ENCODE results near the gene EML4.
A peak's percentile ranks its signal among the peaks of the same experiment; 100 is the strongest.

EML4 gene

DNA sequence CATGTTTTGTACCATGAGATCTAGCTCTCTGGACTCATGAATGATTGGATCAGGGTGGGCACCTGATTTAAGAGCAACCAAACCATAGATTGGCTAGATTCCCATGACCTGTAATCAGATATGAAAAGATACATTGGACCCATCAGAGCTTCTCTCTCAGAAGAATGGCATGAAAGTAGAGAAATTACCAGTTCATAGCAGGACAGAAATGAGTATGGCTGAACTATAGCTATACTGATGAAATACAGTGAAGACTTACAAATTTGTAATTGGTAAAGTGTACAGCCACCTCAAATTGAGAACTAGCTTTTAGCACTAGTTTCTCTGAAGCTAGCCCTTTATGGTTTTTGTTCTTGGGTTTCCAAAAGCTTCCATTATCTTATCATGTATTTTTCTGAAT is 19.0 kb upstream of the EML4 start:
- Mint-ChIP-seq H3K36me3 (peaks cover 18 to 37% of the 10 kb centered on the region in 2 donors), H3K4me3 (no peak overlapping the region), H3K4me1 (peaks cover 6 to 14% of the 10 kb centered on the region in 2 donors), H3K9me3 (peaks cover 9 to 11% of the 10 kb centered on the region in 2 donors), H3K27me3 (no peaks in the 10 kb centered on the region), H3K27ac (no peak overlapping the region)
- DNase-seq (no peak), ATAC-seq (replicated peaks) (no peak)

DNA sequence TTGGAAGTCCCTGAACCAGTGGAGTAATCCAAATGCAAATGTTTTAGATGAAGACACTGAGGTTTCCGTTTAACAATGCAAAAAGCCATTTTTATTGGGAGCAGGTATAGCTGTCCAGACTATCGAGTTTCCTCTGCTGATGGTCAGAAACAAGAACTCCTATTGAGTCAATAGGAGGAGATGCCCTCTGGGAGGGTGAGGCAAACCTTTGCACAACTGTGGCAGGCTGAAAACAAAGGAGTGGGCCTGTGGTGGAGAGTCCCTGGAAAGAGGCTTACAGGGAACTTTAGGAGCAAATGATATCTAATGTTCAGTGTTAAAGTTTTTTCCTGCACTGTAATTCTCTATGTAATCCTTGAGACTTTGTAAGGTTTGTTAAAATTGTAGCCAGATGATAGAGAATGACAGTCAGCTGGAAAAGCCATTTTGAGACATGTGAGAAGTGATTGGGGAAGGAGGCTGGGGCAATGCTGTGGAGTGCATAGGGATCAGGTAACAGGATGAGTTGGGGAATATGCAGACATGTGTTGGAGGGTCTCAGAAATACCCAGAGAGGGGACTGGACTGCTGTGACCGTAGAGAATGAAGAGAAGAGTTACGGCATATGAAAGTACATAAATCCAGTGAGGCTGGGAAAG is 15.1 kb upstream of the EML4 start:
- ATAC-seq (replicated peaks) (no peak), DNase-seq (no peak)
- Mint-ChIP-seq H3K27ac (no peak overlapping the region), H3K27me3 (no peaks in the 10 kb centered on the region), H3K36me3 (peaks cover 4 to 19% of the 10 kb centered on the region in 2 donors), H3K9me3 (peaks cover 5 to 6% of the 10 kb centered on the region in 2 donors), H3K4me3 (no peak overlapping the region), H3K4me1 (peaks cover 12 to 19% of the 10 kb centered on the region in 2 donors)

- peaks cover 9 to 17% of the 10 kb centered on the region in 2 donors for H3K4me1 Mint-ChIP-seq
- DNase-seq (no peak), ATAC-seq (replicated peaks) (no peak)
- H3K9me3 Mint-ChIP-seq = peaks cover 4 to 6% of the 10 kb centered on the region in 2 donors
- peaks cover 3 to 10% of the 10 kb centered on the region in 2 donors for H3K36me3 Mint-ChIP-seq
- H3K27ac Mint-ChIP-seq = no peak overlapping the region
- H3K27me3 Mint-ChIP-seq = no peaks in the 10 kb centered on the region
- no peak overlapping the region for H3K4me3 Mint-ChIP-seq
These were observed 12.4 kb upstream of the EML4 start for GRCh38 chr2:42156721-42157120.

DNA sequence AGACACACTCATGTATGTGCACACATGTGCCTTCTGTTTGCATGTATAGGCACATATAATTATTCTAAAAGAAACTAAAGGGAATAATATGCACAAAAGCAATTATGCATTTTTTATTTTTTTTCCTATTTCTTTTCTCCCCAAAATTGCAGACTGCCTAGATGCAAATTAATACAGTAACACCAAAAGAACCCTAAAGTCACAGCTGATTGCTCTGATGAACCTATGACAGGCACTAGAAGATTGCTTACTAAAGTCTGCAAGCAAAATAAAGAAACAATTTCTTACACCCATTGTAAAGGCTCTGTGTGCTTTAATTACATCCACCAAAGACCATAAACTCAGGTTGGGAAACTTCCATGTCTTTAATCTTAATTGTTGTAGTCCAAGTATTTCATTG is 7.7 kb upstream of the EML4 start:
- DNase-seq (no peak), ATAC-seq (replicated peaks) (no peak)
- Mint-ChIP-seq H3K27ac (no peak overlapping the region), H3K9me3 (no peaks in the 10 kb centered on the region), H3K4me1 (peaks cover 6 to 14% of the 10 kb centered on the region in 2 donors), H3K4me3 (no peak overlapping the region), H3K36me3 (peaks cover 0 to 5% of the 10 kb centered on the region in 2 donors), H3K27me3 (no peaks in the 10 kb centered on the region)

DNA sequence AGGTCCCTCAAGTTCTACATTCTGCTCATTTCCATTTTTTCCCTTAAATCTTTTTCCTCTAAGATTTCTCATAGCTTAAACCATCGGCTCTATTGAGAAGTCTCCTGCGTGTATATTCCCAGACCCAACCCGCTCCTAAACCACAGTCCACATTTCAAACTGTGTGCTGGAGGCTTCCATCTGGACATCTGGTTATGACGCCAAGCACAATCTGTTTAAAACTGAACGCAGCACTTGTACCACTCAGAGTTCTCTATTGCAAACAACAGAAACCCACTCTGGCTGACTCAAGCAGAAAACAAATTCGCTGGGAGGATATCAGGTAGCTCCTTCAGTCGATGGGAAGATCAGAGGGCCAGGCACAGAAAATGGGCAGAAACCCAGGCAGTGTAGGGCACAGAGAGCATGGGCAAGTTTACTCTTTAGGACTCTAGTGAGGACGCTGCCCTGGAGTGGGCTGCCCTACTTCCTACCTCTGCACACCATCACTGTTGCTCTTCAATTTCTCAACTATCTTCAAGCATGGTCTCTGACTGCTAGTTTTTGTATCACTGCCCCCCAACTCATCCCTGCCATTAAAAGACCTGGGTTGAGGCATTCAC is 5.6 kb upstream of the EML4 start:
- H3K27me3 Mint-ChIP-seq = no peaks in the 10 kb centered on the region
- no peaks in the 10 kb centered on the region for H3K9me3 Mint-ChIP-seq
- H3K27ac Mint-ChIP-seq = no peak overlapping the region
- peaks cover 0 to 5% of the 10 kb centered on the region in 2 donors for H3K36me3 Mint-ChIP-seq
- peaks cover 3 to 9% of the 10 kb centered on the region in 2 donors for H3K4me1 Mint-ChIP-seq
- DNase-seq (no peak), ATAC-seq (replicated peaks) (no peak)
- no peak overlapping the region for H3K4me3 Mint-ChIP-seq

DNA sequence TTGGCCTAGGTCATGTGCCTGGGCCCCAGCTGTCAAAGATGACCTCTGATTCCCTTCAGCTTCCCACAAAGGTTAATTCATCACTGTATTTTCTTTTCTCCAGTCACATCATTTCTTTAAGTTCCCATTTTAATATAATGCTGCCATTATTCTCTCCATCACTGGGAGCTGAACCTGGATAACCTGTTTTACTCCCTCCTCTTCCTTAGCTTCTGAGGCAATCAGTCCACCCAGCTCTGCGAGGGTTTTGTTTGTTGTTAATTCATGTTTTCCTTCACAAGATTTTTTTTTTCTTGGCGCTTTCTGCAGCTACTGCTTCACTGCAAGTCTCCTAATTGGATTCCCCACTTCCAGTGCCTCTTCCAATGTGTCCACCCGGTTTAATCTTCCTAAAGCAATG is 5.1 kb upstream of the EML4 start:
- H3K4me1 Mint-ChIP-seq = peaks cover 8 to 13% of the 10 kb centered on the region in 2 donors
- ATAC-seq (replicated peaks) (no peak), DNase-seq (no peak)
- peaks cover 0 to 5% of the 10 kb centered on the region in 2 donors for H3K36me3 Mint-ChIP-seq
- no peaks in the 10 kb centered on the region for H3K9me3 Mint-ChIP-seq
- H3K27ac Mint-ChIP-seq = no peak overlapping the region
- H3K27me3 Mint-ChIP-seq = no peaks in the 10 kb centered on the region
- H3K4me3 Mint-ChIP-seq = no peak overlapping the region

- no peaks in the 10 kb centered on the region for H3K27me3 Mint-ChIP-seq
- H3K9me3 Mint-ChIP-seq = no peaks in the 10 kb centered on the region
- peaks cover 9 to 13% of the 10 kb centered on the region in 2 donors for H3K4me1 Mint-ChIP-seq
- no peak overlapping the region for H3K27ac Mint-ChIP-seq
- H3K36me3 Mint-ChIP-seq = peaks cover 0 to 4% of the 10 kb centered on the region in 2 donors
- no peak overlapping the region for H3K4me3 Mint-ChIP-seq
- DNase-seq = no peak
- ATAC-seq (replicated peaks) = no peak
These were observed 4.2 kb upstream of the EML4 start for GRCh38 chr2:42164971-42165370.

GRCh38 chr2:42167458-42167857 is 1.7 kb upstream of the EML4 start:
- ATAC-seq (replicated peaks) (no peak), DNase-seq (no peak)
- no peak overlapping the region for H3K27ac Mint-ChIP-seq
- H3K36me3 Mint-ChIP-seq = peaks cover 0 to 4% of the 10 kb centered on the region in 2 donors
- H3K4me1 Mint-ChIP-seq = peaks cover 8 to 9% of the 10 kb centered on the region in 2 donors
- no peak overlapping the region for H3K4me3 Mint-ChIP-seq
- no peaks in the 10 kb centered on the region for H3K9me3 Mint-ChIP-seq
- H3K27me3 Mint-ChIP-seq = no peaks in the 10 kb centered on the region

GRCh38 chr2:42168459-42169099 is 574 bp upstream of the EML4 start:
- Mint-ChIP-seq H3K4me3 (no peak overlapping the region), H3K27ac (no peak overlapping the region), H3K27me3 (no peaks in the 10 kb centered on the region), H3K36me3 (peaks cover 0 to 4% of the 10 kb centered on the region in 2 donors), H3K4me1 (peaks cover 7 to 19% of the 10 kb centered on the region in 2 donors), H3K9me3 (no peaks in the 10 kb centered on the region)
- DNase-seq (no peak), ATAC-seq (replicated peaks) (no peak)

- peak; percentile 39 to 50 for ATAC-seq (replicated peaks)
- H3K27ac Mint-ChIP-seq = no peak overlapping the region
- DNase-seq = peak; percentile 3
- peaks cover 7 to 19% of the 10 kb centered on the region in 2 donors for H3K4me1 Mint-ChIP-seq
- H3K9me3 Mint-ChIP-seq = no peaks in the 10 kb centered on the region
- no peaks in the 10 kb centered on the region for H3K27me3 Mint-ChIP-seq
- no peak overlapping the region for H3K4me3 Mint-ChIP-seq
- H3K36me3 Mint-ChIP-seq = no peaks in the 10 kb centered on the region
These were observed 845 bp downstream of the EML4 start for GRCh38 chr2:42169874-42170521.

DNA sequence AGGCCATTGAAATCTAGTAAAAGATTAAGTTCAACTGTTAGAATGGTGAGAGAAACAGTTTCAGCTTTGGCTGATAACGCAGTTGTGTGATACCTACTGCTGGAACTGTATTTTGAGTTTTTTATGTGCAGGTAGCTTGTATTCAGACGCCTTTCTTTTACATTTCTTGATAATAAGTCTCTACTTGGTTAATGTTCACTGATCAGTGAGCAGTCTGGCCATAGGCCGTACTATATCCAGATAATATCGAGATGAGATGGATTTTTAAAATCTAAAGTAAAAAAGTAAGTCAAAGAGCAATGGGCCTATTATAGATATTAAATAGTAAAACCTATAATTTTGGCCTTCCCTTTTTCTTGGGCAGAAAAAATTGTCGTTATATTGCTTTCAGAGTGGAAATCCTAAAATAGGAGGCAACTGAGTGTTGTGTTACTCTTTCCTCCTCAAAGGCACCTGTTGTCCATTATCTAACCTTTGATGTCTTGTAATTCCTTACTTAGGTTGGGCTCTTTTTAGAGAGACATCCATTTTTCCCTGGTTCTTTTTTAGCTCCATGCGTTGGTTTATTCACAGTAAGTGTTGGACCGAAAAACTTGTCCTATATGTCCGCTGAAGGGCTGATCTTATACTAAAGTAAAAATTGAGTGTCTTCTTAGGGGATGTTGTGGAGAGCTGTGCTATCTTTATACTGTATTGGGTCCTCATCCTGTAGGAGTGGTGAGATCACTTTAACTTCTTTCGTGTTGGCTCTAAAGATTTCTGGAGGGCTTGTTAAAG is 1.7 kb downstream of the EML4 start:
- Mint-ChIP-seq H3K27me3 (no peaks in the 10 kb centered on the region), H3K4me3 (no peak overlapping the region), H3K27ac (no peak overlapping the region), H3K36me3 (peaks cover under 1% of the 10 kb centered on the region in 2 donors), H3K9me3 (no peaks in the 10 kb centered on the region), H3K4me1 (peaks cover 7 to 20% of the 10 kb centered on the region in 2 donors)
- no peak for ATAC-seq (replicated peaks)
- DNase-seq = no peak

DNA sequence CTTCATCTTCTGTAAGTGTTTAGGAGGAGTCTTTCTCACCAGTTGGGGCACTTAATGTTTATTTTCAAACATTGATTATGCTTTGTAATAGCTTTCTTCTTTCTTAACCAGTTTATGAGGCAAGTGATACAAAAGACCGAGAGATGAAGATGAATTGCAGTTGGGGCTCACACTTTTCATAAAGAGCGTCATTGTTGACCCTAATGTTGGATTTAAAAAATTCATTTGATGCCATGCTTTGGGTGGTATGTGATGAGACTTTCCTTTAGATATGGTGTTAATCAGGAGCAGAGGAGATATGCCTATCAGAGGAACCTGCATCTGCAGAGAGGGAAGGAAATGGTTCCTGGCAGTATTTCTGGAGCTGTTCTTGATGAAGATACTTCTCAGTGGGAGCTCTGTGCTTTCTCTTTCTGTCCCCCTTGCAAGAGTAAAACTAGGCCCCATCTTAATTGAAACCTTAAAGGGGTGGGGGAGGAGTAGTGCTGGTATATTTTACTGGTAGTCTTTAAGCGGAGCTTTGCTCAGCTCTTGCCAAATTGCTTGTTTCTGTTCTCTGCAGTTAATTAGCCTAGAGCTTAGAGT is 2.3 kb downstream of the EML4 start:
- Mint-ChIP-seq H3K27ac (no peak overlapping the region), H3K4me3 (no peak overlapping the region), H3K9me3 (no peaks in the 10 kb centered on the region), H3K4me1 (peaks cover 13 to 27% of the 10 kb centered on the region in 2 donors), H3K27me3 (no peaks in the 10 kb centered on the region), H3K36me3 (peaks cover 7% of the 10 kb centered on the region in 2 donors)
- no peak for DNase-seq
- ATAC-seq (replicated peaks) = no peak

- ATAC-seq (replicated peaks) (no peak), DNase-seq (no peak)
- no peaks in the 10 kb centered on the region for H3K27me3 Mint-ChIP-seq
- H3K4me3 Mint-ChIP-seq = peak overlapping the region in 1 of 2 donors; percentile 29
- H3K27ac Mint-ChIP-seq = no peak overlapping the region
- peaks cover 7 to 8% of the 10 kb centered on the region in 2 donors for H3K36me3 Mint-ChIP-seq
- no peaks in the 10 kb centered on the region for H3K9me3 Mint-ChIP-seq
- peaks cover 13 to 32% of the 10 kb centered on the region in 2 donors for H3K4me1 Mint-ChIP-seq
These were observed 2.9 kb downstream of the EML4 start for GRCh38 chr2:42172020-42172419.

DNA sequence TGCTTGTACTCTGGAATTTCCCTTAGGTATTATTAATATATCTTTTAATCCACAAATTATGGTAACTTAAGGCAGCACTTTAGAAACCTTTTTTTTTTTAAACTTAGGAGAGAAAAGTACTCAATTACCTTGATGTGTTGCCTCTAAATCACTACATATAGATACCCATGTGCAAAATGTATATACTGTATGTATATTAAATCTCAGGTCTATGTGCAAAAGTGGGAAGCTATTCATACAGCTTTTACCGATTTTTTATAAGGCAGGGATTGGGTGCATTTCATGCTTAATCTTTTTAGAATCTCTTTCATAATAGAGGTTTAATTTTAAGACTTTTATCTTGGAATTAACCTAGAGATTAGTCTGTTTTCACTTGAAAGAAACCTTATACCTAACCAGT is 3.4 kb downstream of the EML4 start:
- no peak overlapping the region for H3K4me3 Mint-ChIP-seq
- ATAC-seq (replicated peaks) = no peak
- no peaks in the 10 kb centered on the region for H3K9me3 Mint-ChIP-seq
- no peak overlapping the region for H3K27ac Mint-ChIP-seq
- H3K27me3 Mint-ChIP-seq = no peaks in the 10 kb centered on the region
- peaks cover 7 to 8% of the 10 kb centered on the region in 2 donors for H3K36me3 Mint-ChIP-seq
- DNase-seq = no peak
- peaks cover 14 to 35% of the 10 kb centered on the region in 2 donors for H3K4me1 Mint-ChIP-seq
